NCI-H2029 treated with DMSO at 0.1 percent for 48 hours (cell line): Measurements from ENCODE around the gene CNST.
"Not testable (repeated sequence)": the region's sequence is repeated elsewhere in the genome, so short reads cannot be mapped to it uniquely, and the experiment has no call there.

Experiments
- DNase-seq: peaks from one replicate; lab custom pipeline; 2025; lab: John Stamatoyannopoulos, UW

The CNST gene

GRCh38 chr1:246677842-246678241 is 111.6 kb downstream of the CNST start:
- DNase-seq, result no peak

GRCh38 chr1:246678816-246679793 is 112.8 kb downstream of the CNST start:
- DNase-seq, result no peak

- no peak for DNase-seq
Measured at GRCh38 chr1:246679794-246680177, 113.5 kb downstream of the CNST start.

- DNase-seq, result no peak
Measured at GRCh38 chr1:246680190-246680589, 113.9 kb downstream of the CNST start.

GRCh38 chr1:246680696-246681130 is 114.5 kb downstream of the CNST start:
- DNase-seq, result no peak

GRCh38 chr1:246681900-246682895 is 115.9 kb downstream of the CNST start:
- no peak for DNase-seq

- DNase-seq, result no peak
Measured at GRCh38 chr1:246683521-246683920, 117.3 kb downstream of the CNST start.

GRCh38 chr1:246687002-246687401 is 120.7 kb downstream of the CNST start:
- no peak for DNase-seq

- DNase-seq, result peak; percentile 25
Measured at GRCh38 chr1:246689409-246690008, 123.3 kb downstream of the CNST start.

GRCh38 chr1:246690100-246690499 is 123.8 kb downstream of the CNST start:
- DNase-seq, result no peak

GRCh38 chr1:246691622-246692495 is 125.6 kb downstream of the CNST start:
- no peak for DNase-seq

GRCh38 chr1:246694213-246694895 is 128.1 kb downstream of the CNST start:
- DNase-seq, result not testable (repeated sequence)

GRCh38 chr1:246695136-246695535 is 128.9 kb downstream of the CNST start:
- no peak for DNase-seq

GRCh38 chr1:246695666-246696065 is 129.4 kb downstream of the CNST start:
- DNase-seq, result no peak

- DNase-seq, result no peak
Measured at GRCh38 chr1:246698466-246699094, 132.3 kb downstream of the CNST start.

GRCh38 chr1:246699095-246699735 is 133.0 kb downstream of the CNST start:
- peak; percentile 91 for DNase-seq

GRCh38 chr1:246703581-246703980 is 137.3 kb downstream of the CNST start:
- DNase-seq, result no peak

GRCh38 chr1:246705368-246705767 is 139.1 kb downstream of the CNST start:
- no peak for DNase-seq

- no peak for DNase-seq
Measured at GRCh38 chr1:246708166-246708565, 141.9 kb downstream of the CNST start.
